ENCODE data around the gene IMPACT. TPM values are rescaled to one million over a fixed set of nuclear protein-coding genes. Genes with fewer than 3 reads are reported as not detected.

The IMPACT gene
- total RNA-seq, 1 donor: 13.5 TPM

DNA sequence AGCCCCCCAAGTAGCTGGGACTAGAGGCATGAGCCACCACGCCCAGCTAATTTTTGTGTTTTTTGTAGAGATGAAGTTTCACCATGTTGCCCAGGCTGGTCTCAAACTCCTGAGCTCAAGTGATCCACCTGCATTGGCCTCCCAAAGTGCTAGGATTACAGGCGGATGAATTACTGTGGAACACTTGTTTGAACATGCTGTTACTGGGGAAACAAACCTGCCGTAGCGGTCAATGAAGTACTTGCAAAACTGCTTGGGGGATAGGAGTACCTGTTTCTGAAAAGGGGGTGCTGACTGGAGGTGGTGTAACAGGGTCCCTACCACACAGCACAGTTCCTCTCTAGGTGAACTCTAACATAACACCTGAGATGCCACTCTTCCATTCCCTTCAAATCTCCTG, 5.9 kb upstream of the IMPACT start:
- DNase-seq (ENCODE audit: low read depth in 2 of 3, low spot score in 2 of 3): no peak

DNA sequence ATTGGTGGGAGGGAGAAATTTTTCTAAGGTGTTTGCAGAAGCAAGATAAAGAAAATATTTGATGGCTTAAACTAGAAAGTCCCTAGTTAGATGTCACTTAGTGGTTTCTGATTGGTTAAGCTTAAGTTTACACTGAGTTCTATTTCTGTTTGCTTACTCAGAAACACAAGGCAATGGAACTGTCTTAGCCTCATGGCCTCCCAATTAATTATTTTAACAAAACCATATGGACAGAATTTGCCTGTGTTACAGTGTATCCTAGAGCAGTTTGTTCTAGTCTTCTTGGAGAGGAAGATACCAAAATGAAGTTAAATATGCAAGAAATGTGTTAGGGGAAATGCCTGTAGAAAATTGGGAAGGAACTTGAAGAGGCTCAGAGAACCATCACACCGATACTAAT, 4.6 kb upstream of the IMPACT start:
- no peak for DNase-seq (ENCODE audit: low read depth in 2 of 3, low spot score in 2 of 3)

DNA sequence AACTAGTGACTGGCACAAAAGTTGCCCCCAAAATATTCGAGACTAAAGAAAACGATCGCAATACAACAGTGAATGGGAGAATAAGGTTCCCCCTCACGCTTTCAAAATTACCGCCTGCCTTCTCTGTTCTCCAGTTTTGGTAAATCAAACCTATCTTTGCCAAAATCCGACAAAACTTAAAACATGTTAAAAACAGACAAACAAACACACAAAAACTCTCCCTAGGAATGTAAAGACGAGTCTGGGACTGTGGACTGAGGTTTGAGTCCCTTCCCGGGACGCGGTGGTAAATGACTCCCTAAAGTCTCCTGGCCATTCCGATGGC, 435 bp upstream of the IMPACT start:
- no peak for DNase-seq (ENCODE audit: low read depth in 2 of 3, low spot score in 2 of 3)

DNA sequence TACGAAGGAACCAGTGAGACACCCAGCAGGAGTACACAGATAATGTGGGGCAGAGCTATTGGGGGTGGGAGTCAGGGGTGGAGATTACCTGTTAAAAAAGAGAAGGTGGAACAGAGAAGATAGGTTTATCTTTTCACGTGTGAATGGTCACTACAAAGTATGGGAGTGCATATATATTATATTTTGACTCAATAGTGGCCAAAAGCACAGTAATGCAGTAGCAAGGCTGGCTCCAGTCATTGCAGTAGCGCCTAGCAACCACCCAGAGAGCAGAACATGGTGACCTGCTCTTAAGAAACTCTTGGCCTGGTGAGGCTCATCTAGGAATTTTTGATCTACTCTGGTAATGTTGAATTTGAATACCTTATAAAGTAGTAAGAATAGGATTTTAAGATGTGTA, 1.0 kb downstream of the IMPACT start:
- DNase-seq (ENCODE audit: low read depth in 2 of 3, low spot score in 2 of 3): peak in 1 of 3 donors; percentile 12

DNA sequence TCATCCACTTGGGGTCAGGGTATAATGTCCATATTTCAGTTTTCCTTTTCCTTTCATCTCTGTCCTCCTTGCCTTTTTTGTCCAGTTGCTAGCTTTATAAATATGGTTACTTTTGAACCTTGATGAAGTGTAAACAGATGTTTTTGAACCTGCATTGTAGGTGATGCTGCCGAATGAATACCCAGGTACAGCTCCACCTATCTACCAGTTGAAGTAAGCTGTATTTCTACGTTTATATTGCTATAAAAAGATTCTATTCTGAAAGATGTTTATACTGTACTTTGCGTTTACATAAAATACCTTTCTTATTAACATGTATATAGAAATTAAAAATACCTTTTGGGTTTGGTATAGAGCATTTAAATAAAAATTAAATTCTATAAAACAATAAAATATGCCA, 2.2 kb downstream of the IMPACT start:
- DNase-seq (ENCODE audit: low read depth in 2 of 3, low spot score in 2 of 3): no peak

DNA sequence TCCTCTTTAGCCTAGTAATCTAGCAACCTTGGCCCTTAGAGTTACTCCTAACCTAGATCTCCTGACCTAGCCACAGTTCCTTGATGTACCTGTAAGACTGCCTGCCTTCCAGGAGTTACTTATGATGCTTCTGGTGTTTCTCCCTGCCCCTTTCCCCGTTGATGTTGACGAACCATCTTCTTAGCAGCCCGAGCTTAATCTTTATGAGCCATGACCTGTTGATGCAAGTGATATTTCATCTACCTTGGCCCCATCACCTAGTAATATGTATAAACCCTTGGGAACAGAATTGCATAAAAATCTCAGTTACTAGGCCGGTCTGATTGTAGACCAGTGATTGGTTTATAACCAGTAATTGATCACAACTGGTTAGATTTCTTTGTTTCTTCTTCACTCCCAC, 2.7 kb downstream of the IMPACT start:
- no peak for DNase-seq (ENCODE audit: low read depth in 2 of 3, low spot score in 2 of 3)

DNA sequence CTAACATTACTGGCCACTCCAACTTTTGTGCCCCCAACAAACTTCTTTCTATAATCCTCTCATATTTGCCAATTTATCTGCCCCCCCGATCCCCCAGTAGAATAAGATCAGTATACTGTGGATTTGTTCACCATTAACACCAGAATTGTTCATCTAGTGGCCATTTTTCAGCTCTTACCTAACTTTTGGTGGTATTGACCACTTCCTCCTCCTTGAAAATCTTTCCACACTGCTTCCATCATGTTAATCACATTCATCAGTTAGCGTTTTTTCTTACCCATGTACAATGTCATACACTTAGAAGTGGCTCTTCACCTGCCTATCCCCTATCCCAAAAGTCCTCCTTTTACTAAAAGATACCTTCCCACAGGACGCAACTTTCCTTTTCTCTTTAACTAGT, 6.1 kb downstream of the IMPACT start:
- peak in 1 of 3 donors; percentile 9 for DNase-seq (ENCODE audit: low read depth in 2 of 3, low spot score in 2 of 3)

DNA sequence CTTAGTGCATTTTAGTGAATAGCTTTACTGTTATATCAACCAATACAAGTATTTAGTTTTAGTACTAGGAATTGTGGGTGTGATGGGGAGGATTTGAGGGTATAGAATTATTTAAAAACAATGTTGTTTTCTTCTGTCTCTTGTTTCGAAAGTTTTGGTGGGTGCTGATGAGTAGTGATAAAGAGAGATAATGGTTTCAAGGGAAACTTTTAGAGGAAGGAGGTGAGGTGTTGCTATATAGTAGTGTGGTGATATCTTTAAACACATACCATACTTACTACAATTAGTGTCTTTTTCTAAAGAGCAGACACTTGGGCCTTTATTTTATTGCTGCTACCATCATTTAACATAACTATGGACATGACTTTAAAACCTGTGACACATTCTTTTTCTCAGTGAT, 10.5 kb downstream of the IMPACT start:
- no peak for DNase-seq (ENCODE audit: low read depth in 2 of 3, low spot score in 2 of 3)

DNA sequence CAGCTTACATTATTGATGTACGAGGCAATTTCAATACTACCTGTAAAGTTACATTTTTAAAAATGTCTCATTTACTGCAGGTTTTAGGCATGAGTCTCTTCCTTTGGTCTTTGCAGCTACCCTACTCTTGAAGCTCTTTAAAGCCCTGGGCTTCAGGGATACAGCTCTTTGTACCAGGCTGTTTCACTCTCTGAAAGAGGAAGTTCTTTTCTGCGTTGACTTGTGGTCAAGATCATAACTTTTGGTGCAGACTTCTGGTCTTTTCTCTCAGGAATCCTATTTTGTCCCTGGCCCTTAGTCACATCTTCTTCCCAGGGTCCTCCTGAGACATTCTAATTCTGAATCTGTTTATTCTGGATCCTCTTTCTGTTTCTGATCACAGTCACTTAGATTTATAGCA, 17.4 kb downstream of the IMPACT start:
- peak in 2 of 3 donors; percentile 34 to 64 for DNase-seq (ENCODE audit: low read depth in 2 of 3, low spot score in 2 of 3)

DNA sequence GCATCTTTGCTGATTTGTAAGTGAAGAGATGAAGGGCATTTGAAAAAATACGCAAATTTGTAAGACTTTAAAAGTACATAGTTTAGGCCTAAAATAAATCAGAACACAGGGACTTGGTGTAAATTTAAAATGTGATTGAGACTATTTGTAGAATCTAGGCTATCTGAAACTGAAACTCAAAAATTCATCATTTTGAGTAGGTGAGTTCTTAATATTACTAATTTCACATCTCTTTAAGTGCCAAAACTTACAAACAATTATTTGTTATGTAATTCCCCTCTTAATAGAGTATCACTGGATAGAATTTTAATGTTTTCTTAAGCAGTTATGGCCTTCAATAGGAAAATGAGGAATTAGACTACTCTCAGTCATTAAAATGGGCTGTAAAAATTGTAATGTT, 20.0 kb downstream of the IMPACT start:
- DNase-seq (ENCODE audit: low read depth in 2 of 3, low spot score in 2 of 3): no peak

DNA sequence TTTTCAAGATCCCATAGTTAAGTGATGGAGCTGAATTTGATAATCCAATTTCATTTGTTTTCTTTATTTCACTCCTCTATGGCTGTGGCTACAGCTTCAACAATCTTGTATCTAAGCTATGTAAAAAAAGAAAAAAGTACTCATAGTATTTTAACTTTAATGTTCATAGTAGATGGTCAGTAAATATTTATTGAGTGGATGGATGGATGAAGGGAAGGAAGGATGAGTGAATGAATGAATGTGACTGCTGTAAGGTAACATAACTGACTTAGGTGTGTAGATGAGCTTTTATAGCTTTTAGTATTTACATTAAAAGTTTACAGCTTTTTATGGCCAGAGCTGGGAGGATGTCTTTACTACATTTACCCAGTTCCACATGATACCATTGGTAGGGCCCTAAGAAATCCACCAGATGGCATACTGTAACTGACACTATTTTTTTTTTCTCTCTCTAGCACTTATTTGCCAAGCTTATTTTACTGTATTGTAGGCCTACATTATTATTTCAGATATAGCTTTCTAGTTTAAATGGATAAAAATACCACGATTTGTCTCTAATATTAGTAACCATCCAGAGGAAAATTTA, 20.6 kb downstream of the IMPACT start:
- peak in 1 of 3 donors; percentile 37 for DNase-seq (ENCODE audit: low read depth in 2 of 3, low spot score in 2 of 3)

DNA sequence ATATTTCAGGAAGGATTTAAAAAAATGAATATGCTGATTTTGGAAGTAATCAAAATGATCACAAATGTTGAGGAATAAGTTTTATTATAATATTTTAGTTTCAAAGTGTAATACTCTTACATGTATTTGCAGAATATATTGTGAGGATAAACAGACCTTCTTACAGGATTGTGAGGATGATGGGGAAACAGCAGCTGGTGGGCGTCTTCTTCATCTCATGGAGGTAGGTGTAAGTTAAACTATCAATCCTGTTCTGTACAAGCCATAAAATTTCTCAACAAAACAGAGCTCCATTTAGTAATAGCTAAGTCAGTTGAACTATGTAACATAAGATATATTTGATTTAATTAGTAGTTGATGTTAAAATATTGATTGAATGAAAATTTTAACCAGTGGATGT, 21.5 kb downstream of the IMPACT start:
- DNase-seq (ENCODE audit: low read depth in 2 of 3, low spot score in 2 of 3): no peak

DNA sequence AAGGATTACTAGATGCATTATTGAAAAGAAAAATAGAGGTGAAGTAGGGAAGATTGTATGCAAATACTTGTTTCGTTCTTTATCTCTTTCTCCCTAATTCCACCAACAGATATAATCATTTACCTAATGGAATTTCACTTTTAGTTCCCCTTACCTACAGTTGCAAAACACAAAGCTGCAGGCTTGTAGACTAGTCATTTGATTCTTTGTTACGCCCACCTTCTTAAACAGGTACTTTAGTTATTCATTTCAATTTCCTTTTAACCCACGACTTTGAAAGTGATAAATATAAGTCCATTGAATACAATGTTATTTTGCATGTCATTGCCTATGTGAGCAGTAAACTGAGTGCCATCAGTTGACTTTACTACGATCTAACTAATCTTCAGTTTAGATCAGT, 30.1 kb downstream of the IMPACT start:
- no peak for DNase-seq (ENCODE audit: low read depth in 2 of 3, low spot score in 2 of 3)

DNA sequence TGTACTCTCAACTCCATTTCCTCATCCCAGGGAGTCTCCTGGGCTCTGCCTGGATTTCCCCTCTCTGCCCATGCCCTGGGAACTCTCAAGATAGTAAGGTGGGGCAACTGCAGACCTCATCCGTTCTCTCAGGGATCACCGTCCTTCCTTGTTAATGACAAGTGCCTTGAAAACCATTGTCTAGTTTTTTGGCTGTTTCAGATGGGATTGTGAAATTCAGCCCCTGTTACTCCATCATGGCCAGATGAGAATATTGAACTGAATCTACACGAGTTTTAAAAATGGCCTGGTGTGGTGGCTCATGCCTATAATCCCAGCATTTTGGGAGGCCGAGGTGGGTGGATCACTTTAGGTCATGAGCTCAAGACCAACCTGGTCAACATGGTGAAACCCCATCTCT, 33.3 kb downstream of the IMPACT start:
- DNase-seq (ENCODE audit: low read depth in 2 of 3, low spot score in 2 of 3): no peak

DNA sequence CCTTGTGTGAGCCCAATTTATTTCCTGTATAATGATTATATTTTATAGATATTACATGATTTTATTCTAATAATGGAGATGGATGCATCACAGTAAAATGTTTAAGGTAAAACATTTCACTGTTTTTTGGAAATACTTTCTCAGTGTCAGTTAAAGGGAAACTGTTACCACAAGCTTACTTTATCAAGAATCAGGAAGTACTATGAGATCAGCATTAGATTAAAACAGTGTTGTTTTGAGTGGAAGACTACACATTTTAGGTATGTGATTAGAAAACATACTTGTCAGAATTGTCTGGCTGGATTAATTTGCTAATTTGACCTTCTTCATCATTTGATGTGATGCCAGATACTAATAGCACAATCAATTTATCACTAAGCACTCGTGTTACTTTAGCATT, 33.9 kb downstream of the IMPACT start, which contains the start of gene HRH4:
Gene HRH4, plus strand, starts transcription at position 250 of the 400 bp plus-strand sequence. Its CDS starts 92 bp downstream, at position 342.
- peak in 1 of 3 donors; percentile 29 for DNase-seq (ENCODE audit: low read depth in 2 of 3, low spot score in 2 of 3)

DNA sequence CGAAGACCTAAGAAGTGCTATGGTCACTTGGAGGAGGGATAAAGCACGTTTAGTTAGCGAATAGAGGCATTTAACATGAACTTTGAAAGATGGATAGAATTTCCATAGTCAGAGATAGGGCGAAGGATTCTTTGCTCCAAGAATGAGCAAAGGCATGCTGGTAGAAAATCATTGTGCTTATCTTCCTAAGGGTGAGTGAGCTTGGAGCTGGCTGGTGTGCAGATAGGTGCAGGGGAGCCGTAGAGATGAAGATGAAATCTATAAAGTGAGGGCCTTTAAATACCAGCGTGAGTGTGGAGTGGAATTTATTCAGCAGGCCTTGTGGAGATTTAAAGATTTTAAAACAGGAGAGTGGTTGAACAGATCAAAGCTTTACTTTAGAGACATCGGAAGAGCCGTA, 35.5 kb downstream of the IMPACT start:
- DNase-seq (ENCODE audit: low read depth in 2 of 3, low spot score in 2 of 3): no peak

DNA sequence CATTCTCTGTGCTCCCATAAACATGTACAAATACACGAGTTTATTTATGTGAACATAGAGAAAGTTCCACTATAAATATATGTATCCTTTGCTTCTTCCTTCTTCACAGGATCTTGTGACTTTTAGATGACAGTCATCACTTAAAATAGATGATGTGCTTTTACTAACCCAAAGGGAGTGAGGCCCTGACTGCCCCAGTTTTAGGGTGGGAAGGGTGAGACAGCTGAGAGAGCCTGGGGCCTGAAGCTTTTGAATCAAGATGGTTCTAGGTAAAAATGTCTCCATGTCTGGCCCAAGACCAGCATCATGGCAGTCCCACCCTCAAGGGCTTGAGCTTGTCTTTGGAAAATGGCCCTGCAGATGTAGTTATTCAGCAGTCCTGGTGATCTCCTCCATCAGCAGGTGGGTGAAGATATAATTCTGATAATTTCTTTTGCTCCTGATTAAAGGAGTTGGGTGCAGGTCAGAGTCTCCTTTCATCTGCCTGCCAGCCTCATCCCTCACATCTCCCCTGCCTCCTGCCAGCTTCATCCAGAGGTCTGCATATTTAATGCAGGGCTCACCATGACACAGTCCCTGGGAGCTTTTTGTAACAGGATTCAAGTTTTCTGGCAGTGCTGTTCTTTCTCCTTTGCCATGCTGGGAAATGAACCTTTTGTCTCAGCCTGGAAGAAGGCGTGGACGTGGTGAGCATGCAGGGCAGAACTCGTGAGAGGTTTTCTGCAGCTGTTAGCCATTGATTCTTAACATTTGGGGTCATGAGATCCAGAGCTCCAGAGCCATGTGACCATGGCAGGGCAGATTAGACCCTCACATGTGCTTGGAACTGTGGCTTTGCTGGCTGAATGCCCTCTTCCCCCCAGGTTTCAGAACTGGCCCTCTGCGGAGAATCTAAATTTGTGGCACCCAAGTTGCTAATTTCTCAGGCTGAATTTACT, 36.6 kb downstream of the IMPACT start:
- no peak for DNase-seq (ENCODE audit: low read depth in 2 of 3, low spot score in 2 of 3)

DNA sequence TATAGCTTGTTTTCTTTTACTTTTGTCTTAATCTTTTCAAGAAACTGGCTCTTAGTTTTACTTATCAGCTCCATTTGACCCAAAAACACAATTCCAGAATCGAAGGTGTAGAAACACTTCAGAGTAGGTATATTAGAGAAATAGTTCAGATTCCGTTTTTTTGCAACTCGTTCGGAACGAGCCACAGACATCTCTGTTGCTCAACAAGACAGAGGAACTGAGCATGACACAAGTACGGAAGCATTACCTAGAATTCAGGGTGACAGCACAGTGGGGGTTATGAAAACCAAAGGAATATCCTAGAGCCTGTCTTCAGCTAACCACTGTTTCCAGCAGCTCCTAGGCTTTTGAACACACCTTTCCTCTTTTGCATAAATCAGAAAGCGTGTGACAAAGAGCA, 39.0 kb downstream of the IMPACT start:
- no peak for DNase-seq (ENCODE audit: low read depth in 2 of 3, low spot score in 2 of 3)

DNA sequence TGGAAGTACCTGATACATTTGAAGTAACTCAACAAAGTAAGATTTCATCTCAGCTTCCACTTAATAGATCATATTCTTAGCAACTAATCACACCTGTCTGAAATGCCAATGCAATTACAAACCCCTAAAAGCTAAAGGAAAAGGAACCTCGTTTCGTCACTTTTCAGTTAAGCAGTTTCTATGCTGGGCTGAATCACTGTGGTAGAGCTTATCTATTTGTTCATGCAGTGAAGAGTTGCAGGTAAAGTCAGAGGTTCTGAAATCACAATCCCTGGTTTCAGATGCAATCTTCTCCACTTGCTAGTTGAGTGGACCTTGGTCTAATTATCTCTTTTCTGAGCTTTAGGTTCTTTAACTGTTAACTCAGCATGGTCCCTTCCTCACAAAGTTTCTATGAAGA, 40.3 kb downstream of the IMPACT start:
- no peak for DNase-seq (ENCODE audit: low read depth in 2 of 3, low spot score in 2 of 3)

DNA sequence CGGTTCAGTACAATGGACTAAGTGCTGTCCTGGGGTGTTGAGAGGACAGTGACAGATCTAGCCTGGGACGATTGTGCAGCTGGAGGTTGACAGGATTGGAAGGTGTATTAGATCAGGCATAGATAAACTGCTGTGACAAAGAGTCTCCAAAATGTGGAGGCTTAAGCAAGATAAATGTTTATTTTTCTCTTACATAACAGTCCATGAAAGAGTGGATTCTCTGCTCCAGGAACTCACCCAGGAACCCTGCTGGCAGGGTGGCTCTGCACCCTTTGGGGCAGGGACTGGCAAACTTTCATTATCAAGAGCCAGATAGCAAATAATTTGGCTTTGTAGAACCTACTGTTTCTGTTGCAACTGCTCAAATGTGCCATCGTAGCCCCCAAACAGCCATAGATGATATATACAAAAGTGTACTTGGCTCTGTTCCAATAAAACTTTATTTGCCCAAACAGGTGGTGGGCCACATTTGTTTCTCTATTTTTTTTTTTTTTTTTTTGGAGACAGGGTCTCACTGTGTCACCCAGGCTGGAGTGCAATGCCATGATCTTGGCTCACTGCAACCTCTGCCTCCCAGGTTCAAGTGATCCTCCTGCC, 43.6 kb downstream of the IMPACT start:
- DNase-seq (ENCODE audit: low read depth in 2 of 3, low spot score in 2 of 3): no peak

DNA sequence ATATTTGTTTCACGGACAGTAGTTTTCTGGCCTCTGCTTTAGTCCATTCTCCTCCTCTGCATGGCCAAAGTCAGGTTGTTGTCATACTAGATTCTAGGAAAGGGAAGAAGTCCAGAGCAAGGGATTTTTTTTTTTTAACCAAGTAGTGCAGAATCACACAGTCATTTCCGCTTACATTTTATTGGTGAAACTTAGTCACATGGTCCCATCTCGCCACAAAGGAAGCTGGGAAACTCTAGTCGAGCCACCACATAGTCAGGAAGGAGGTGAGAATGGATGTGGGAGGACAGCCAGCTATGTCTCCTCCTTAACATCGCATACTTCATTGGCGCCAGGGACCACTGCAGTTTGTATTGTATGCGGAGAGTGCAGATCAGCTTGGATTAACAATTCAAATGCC, 44.3 kb downstream of the IMPACT start:
- no peak for DNase-seq (ENCODE audit: low read depth in 2 of 3, low spot score in 2 of 3)

DNA sequence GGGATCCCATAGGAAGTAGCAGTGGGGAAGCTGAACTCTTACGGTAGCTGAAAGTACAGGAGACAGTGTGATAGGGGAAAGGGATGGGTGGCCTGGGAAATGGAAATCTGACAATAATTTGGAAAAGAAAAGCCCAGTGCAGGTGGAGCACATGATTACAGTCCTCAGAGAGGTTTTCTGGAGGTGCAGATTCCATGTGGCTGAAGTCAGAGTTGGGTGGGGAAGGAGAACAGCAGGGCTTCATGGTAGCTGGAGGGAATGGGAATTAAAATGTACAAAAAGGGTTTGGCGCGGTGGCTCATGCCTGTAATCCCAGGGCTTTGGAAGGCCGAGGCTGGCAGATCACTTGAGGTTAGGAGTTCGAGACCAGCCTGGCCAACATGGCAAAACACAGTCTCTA, 46.1 kb downstream of the IMPACT start:
- DNase-seq (ENCODE audit: low read depth in 2 of 3, low spot score in 2 of 3): no peak
